A673 (cell line): ENCODE results near the gene HMGN1. TPM values are rescaled to one million over a fixed set of nuclear protein-coding genes. Genes with fewer than 3 reads are reported as not detected.

Source experiments
- BruUV-seq: library from RNA; stranded (reverse); fragments of 400-500 nt; replicated peaks from 2 replicates; lab custom pipeline; 2021; lab: Mats Ljungman, UMichigan
- CTCF ChIA-PET: fragments of 300-600 bp; sonication (Branson Sonifier 250); formaldehyde crosslinking; loops from one replicate; lab custom pipeline; 2022; ENCODE audit warnings: antibody characterized with exemption; lab: Charles Lee
- POLR2A ChIA-PET: fragments of 300-600 bp; sonication (Branson Sonifier 250); formaldehyde crosslinking; loops from one replicate; lab custom pipeline; 2022; ENCODE audit warnings: antibody characterized with exemption; ENCODE audit not compliant: low non-redundant PET; lab: Charles Lee
- DNase-seq: peaks from one replicate; pipeline ENCODE4 v3.0.0-alpha.2; 2015; ENCODE audit warnings: low spot score
- H3K27ac ChIP-seq: fragments of 200-600 bp; sonication (generic); 2 replicates; pipeline ENCODE4 v1.5.1; 2016; ENCODE audit warnings: mixed run types, low read depth, mild to moderate bottlenecking, mixed read lengths, antibody characterized with exemption, low read length; ENCODE audit not compliant: poor library complexity, severe bottlenecking
- H3K27me3 ChIP-seq: fragments of 200-600 bp; sonication (generic); replicated peaks from 2 replicates; pipeline ENCODE4 v1.6.1; 2017; ENCODE audit warnings: mixed run types, low read depth, mild to moderate bottlenecking, mixed read lengths, antibody characterized with exemption, low read length; ENCODE audit not compliant: insufficient read depth, poor library complexity
- H3K36me3 ChIP-seq: fragments of 200-600 bp; sonication (generic); 2 replicates; pipeline ENCODE4 v1.6.1; 2016; ENCODE audit warnings: mixed run types, mild to moderate bottlenecking, mixed read lengths, antibody characterized with exemption, low read length; ENCODE audit not compliant: insufficient read depth, poor library complexity, severe bottlenecking
- H3K4me1 ChIP-seq: fragments of 200-600 bp; sonication (generic); 2 replicates; pipeline ENCODE4 v1.6.1; 2017; ENCODE audit warnings: mixed run types, mild to moderate bottlenecking, mixed read lengths, antibody characterized with exemption, low read length; ENCODE audit not compliant: insufficient read depth, poor library complexity, severe bottlenecking
- H3K4me3 ChIP-seq: fragments of 200-600 bp; sonication (generic); 2 replicates; pipeline ENCODE4 v1.5.1; 2016; ENCODE audit warnings: low read depth, mixed run types, mild to moderate bottlenecking, mixed read lengths, low read length; ENCODE audit not compliant: poor library complexity, severe bottlenecking
- H3K9me3 ChIP-seq: fragments of 200-600 bp; sonication (generic); 2 replicates; pipeline ENCODE4 v1.6.1; 2016; ENCODE audit warnings: mixed run types, low read depth, mild to moderate bottlenecking, mixed read lengths, antibody characterized with exemption, low read length; ENCODE audit not compliant: poor library complexity, severe bottlenecking
- EZH2 ChIP-seq: fragments of 200-600 bp; sonication (generic); IDR thresholded peaks from 2 replicates; pipeline ENCODE4 v1.6.1; 2017; ENCODE audit warnings: borderline replicate concordance, low read depth, mild to moderate bottlenecking, mixed read lengths, antibody characterized with exemption, low read length; ENCODE audit not compliant: poor library complexity, severe bottlenecking
- intact Hi-C: fragments of 100-400 bp; cut with micrococcal nuclease; formaldehyde crosslinking; loops from one replicate; pipeline ENCODE4 v1.10.0; 2022; ENCODE audit not compliant: unreplicated experiment
- total RNA-seq: library from RNA; stranded (reverse); gene quantifications from 2 replicates; pipeline ENCODE4 v1.2.3, GENCODE V29; 2021
- TF ChIP-seq, protein P1 (sequence below): fragments of 300-800, 200-600 bp; sonication (generic); conservative IDR thresholded peaks from 2 replicates; pipeline ENCODE4 v1.5.1; 2017; ENCODE audit warnings: low read depth, mild to moderate bottlenecking, antibody characterized with exemption, low read length, moderate library complexity, mixed read lengths

Gene HMGN1
- total RNA-seq, 1 experiment from 2014 or later = 457 TPM

GRCh38 chr21:39327727-39328126, 21.2 kb downstream of the HMGN1 start:
- CTCF ChIA-PET = no interaction called here
- H3K27ac ChIP-seq = no peak overlapping the region
- no peaks in the 10 kb centered on the region for H3K27me3 ChIP-seq
- DNase-seq = no peak
- H3K4me1 ChIP-seq = no peaks in the 10 kb centered on the region
- no peak overlapping the region for H3K4me3 ChIP-seq
- intact Hi-C loops = no loop called here
- H3K36me3 ChIP-seq = no peaks in the 10 kb centered on the region
- no peaks in the 10 kb centered on the region for H3K9me3 ChIP-seq
- TF ChIP-seq, protein P1, sequence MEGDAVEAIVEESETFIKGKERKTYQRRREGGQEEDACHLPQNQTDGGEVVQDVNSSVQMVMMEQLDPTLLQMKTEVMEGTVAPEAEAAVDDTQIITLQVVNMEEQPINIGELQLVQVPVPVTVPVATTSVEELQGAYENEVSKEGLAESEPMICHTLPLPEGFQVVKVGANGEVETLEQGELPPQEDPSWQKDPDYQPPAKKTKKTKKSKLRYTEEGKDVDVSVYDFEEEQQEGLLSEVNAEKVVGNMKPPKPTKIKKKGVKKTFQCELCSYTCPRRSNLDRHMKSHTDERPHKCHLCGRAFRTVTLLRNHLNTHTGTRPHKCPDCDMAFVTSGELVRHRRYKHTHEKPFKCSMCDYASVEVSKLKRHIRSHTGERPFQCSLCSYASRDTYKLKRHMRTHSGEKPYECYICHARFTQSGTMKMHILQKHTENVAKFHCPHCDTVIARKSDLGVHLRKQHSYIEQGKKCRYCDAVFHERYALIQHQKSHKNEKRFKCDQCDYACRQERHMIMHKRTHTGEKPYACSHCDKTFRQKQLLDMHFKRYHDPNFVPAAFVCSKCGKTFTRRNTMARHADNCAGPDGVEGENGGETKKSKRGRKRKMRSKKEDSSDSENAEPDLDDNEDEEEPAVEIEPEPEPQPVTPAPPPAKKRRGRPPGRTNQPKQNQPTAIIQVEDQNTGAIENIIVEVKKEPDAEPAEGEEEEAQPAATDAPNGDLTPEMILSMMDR = no peak
- no peak for TF ChIP-seq EZH2
- POLR2A ChIA-PET = no interaction called here
- BruUV-seq = no TSS peak

- no peak for DNase-seq
- no peaks in the 10 kb centered on the region for H3K4me1 ChIP-seq
- ChIA-PET CTCF (no interaction called here), POLR2A (no interaction called here)
- no peaks in the 10 kb centered on the region for H3K9me3 ChIP-seq
- H3K4me3 ChIP-seq = no peak overlapping the region
- H3K27me3 ChIP-seq = no peaks in the 10 kb centered on the region
- no peak overlapping the region for H3K27ac ChIP-seq
- BruUV-seq = no TSS peak
- no peak for TF ChIP-seq EZH2
- TF ChIP-seq, protein P1 = no peak
- no peaks in the 10 kb centered on the region for H3K36me3 ChIP-seq
- intact Hi-C loops = no loop called here
These were observed 22.1 kb downstream of the HMGN1 start for GRCh38 chr21:39326607-39327307.

DNA sequence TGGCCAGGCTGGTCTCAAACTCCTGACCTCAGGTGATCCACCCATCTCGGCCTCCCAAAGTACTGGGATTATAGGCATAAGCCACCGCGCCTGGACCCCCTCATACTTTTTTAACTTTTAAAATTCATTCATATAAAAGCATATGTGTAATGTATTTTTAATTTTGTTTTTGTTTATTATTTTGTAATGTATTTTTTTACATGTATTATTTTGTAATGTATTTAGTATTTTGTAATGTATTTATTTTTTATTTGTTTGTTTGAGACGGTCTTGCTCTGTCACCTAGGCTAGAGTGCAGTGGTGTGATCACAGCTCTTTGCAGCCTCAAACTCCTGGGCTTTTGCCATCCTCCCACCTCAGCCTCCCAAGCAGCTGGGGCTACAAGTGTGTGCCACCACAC, 23.4 kb downstream of the HMGN1 start:
- no TSS peak for BruUV-seq
- H3K4me3 ChIP-seq = no peak overlapping the region
- TF ChIP-seq, protein P1 = no peak
- TF ChIP-seq EZH2 = no peak
- H3K27ac ChIP-seq = no peak overlapping the region
- no peaks in the 10 kb centered on the region for H3K4me1 ChIP-seq
- ChIA-PET POLR2A (no interaction called here), CTCF (no interaction called here)
- no peaks in the 10 kb centered on the region for H3K36me3 ChIP-seq
- H3K9me3 ChIP-seq = no peaks in the 10 kb centered on the region
- H3K27me3 ChIP-seq = no peaks in the 10 kb centered on the region
- intact Hi-C loops = no loop called here
- DNase-seq = no peak
